GM13977 (cell line): ENCODE results near the gene RAD50.
"Not testable (repeated sequence)": the region's sequence is repeated elsewhere in the genome, so short reads cannot be mapped to it uniquely, and the experiment has no call there.

Source experiments
- DNase-seq: peaks from one replicate; pipeline ENCODE4 v3.0.0; 2012; ENCODE audit warnings: low spot score
- CTCF ChIP-seq: IDR thresholded peaks from 2 replicates; pipeline ENCODE4 v1.5.1; 2012; ENCODE audit warnings: mild to moderate bottlenecking, control low read depth; ENCODE audit not compliant: insufficient read depth; ENCODE audit errors: extremely low read depth, missing control alignments
- in situ Hi-C: fragments of 300-500 bp; cut with MboI; formaldehyde crosslinking; loops from one replicate; pipeline ENCODE4 v1.12.0; 2022; ENCODE audit warnings: low sequenced_read_pairs, low pct_unique_long_range_greater_than_20kb, mixed read lengths, inconsistent platforms; ENCODE audit not compliant: unreplicated experiment

Gene RAD50

GRCh38 chr5:132687995-132688394 is 131.2 kb downstream of the RAD50 start:
- TF ChIP-seq CTCF = no peak
- DNase-seq = no peak
- in situ Hi-C loops = no loop called here

GRCh38 chr5:132688536-132689339 is 132.0 kb downstream of the RAD50 start:
- in situ Hi-C loops = no loop called here

GRCh38 chr5:132689513-132689912 is 132.7 kb downstream of the RAD50 start:
- DNase-seq = no peak
- no peak for TF ChIP-seq CTCF
- in situ Hi-C loops = no loop called here

More at GRCh38 chr5:132688536-132689339, 132.0 kb downstream of the RAD50 start:
- no peak for TF ChIP-seq CTCF
- DNase-seq = no peak

DNA sequence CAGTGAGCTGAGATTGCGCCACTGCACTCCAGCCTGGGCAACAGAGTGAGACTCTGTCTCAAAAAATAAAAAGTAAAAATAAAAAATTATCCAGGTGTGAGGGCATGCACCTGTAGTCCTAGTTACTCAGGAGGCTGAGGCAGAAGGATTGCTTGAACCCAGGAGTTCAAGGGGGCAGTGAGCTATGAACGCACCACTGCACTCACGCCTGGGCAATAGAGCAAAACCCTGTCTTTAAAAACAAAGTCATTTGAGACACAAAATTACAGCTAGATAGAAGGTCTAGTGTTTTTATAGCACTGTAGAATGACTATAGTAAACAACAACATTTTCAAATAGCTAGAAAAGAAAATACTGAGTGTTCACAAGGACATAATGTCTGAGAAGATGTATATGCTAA is 133.4 kb downstream of the RAD50 start:
- no peak for DNase-seq
- TF ChIP-seq CTCF = no peak
- in situ Hi-C loops = no loop called here

DNA sequence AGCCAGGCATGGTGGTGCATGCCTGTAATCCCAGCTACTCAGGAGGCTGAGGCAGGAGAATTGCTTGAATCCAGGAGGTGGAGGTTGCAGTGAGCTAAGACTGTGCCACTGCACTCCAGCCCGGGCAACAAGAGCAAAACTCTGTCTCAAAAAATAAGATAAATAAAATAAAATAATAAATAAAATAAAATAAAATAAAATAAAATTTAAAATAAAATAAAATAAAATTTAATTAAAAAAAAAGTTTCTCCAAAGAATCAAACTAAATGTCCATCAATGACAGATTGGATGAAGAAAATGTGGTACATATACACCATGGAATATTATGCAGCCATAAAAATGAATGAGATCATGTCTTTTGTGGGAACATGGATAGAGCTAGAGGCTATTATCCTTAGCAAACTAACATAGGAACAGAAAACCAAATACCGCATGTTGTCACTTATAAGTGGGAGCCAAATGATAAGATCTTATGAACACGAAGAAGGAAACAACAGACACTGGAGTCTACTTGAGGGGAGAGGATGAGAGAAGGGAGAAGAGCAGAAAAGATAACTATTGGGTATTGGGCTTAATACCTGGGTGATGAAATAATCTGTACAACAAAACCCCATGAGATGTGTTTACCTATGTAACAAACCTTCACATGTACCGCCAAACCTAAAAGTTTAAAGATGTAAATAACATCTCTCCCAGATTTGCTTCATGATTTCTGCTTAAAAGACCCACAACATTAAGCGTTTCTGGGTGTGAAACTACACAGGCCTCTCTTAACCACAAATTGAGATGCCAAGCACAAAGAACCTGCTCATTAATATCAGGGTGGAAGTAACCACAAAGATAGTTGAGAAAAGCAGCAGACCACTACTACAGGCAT is 135.2 kb downstream of the RAD50 start:
- in situ Hi-C loops, DNase-seq: not testable (repeated sequence)

GRCh38 chr5:132692632-132692967 is 135.8 kb downstream of the RAD50 start:
- TF ChIP-seq CTCF = no peak
- no peak for DNase-seq
- in situ Hi-C loops = no loop called here
